ENCODE results near the gene ARG2.
"Not testable (repeated sequence)": the region's sequence is repeated elsewhere in the genome, so short reads cannot be mapped to it uniquely, and the experiment has no call there.

ARG2 gene

DNA sequence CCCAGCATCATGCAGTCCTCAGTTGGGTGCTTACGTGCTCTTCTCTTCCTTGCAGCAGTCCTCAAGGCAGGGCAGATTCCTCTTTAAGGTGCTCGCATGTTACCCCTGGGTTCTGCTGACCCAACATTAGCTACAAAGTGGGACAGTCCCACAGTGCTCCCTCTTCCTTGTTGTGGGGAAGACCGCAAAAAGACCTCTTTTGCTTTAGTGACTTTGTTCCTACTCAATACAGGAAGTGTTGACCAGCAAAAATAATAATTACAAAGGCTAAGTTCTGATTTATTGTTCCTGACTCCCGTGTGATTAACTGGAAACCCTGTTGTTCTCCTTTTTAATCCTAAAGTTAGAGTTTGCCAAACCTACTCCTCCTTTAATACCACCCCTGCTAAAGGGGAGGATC lies 33.4 kb upstream of the ARG2 start:
- no peak for DNase-seq

DNA sequence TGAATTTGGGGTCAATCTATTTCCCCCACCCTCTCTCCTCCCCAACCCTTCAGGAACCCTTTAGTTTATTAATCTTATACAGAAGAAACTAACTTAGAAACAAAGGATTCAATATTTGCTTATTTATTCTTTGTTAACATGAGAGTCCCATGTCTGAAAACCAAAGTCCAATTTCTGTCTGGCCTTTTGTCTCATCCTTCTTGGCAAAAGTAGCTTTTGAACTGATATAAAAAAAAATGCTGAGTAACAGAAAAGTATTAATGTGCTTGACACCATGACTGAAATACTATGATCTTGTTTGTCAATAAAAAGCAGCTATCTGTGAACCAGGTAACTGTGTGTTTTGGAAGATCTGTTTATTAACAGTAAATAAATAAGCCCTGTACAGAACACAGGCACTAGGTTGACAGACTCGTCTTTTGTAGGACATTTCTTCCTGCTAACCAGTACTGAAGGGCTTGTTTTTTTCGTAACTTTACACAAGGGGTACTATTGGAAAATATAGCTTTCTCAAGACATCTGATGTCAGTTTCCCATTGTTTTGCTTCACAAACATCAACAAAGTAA lies 30.4 kb upstream of the ARG2 start:
- no peak for DNase-seq

DNA sequence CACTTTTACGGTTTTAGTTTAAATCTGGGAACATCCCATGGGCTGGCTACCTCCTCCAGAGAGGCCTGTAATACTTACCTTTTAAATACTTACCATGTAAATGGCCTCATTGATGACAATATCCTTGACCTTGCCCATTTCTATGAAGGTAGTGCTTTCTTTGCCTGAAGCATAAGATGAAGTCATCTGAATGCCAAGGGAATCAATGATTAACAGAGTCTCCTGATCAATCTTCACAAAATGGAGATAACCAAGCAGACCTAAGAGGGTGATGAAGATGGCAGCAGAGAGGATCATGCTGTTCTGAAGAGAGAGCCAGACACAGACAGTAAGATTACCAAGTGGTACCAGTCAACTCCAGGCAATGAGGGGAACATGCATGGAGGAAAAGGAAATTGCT lies 26.1 kb upstream of the ARG2 start:
- not testable (repeated sequence) for DNase-seq

DNA sequence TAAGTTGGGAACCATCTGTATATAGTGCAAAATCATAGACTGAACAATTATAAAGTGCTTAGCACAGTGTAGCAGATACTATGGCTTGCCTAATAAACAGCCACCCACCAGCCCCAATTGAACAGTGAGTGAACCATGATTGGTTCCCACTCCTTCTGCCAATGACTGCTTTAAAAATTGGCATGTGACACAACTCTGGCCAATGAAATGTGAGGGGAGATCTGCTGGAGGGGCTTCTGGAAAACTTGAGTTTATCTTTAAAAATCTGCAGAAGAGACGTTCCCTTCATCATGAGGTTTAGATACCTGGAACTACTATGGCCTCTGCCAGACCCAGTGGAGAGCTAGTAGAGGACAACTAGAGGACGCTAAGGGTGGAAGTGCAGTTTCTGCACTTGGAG lies 24.3 kb upstream of the ARG2 start:
- DNase-seq: no peak

DNA sequence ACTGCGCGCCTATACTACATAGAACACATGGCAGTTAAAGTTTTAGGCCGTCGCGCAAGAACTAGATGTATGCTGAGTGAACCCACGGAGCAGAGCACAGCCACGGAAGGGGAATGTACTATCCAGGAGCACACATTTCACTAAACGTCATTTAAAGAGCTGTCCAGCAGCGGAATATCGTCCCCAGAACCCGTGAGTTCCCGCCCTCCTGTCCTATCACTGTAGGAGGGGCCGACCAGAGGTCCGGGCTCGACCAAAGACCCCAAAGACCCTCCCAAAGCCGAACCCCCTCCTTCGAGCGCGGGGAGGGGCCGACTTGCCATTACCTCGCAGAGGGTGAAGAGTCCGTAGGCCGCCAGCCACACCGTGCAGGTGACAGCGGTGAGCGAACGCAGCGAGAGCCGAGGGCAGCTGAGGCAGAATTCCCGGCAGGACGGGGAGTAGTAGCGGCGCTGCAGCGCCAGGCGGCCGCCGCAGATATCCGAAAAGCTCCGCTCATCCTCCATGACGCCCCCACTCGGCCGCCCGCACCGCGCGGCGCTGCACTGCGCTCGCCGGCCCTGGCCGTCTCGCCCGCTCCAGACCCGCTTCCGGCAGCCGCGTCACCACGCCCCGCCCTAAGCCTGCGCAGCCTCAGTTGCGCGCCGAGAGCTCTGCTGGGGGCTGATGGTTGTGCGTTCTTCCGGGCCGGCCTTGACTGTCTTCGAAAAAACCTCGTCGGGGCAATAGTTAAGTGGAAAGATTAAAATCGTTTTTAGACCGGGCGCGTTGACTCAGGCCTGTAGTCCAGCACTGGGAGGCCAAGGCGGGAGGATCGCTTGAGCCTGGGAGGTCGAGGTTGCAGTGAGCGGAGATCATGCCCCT lies 19.8 kb upstream of the ARG2 start, which contains the start of gene PIGH:
PIGH (minus strand) TSS at position 571 of the 864 bp plus-strand sequence; CDS start at position 506, 65 bp downstream.
- peak; percentile 96 for DNase-seq

DNA sequence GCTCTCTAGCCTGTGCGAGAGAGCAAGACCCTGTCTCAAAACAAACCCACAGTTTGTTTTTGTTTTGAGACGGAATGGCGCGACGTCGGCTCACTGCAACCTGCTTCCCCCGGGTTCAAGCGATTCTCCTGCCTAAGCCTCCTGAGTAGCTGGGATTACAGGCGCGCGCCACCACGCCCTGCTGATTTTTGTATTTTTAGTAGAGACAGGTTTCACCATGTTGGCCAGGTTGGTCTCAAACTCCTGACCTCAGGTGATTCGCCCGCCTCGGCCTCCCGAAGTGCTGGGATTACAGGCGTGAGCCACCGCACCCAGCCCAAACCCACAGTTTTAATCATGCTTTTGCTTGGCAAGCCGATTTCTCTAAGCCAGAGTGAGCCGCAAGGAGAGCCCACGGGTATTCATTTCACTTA lies 19.2 kb upstream of the ARG2 start:
- DNase-seq: not testable (repeated sequence)

DNA sequence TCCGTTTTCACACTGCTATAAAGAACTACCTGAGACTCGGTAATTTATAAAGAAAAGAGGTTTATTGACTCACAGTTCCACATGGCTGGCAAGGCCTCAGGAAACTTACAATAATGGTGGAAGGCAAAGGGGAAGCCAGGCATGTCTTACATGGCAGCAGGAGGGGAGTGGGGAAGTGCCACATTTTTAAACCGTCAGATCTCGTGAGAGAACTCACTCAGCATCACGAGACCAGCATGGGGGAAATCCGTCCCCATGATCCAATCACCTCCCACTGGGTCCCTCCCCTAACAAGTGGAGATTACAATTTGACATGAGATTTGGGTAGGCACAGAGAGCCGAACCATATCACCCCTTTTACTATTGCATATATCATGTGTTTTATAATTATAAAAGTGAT lies 17.6 kb upstream of the ARG2 start:
- DNase-seq: no peak

DNA sequence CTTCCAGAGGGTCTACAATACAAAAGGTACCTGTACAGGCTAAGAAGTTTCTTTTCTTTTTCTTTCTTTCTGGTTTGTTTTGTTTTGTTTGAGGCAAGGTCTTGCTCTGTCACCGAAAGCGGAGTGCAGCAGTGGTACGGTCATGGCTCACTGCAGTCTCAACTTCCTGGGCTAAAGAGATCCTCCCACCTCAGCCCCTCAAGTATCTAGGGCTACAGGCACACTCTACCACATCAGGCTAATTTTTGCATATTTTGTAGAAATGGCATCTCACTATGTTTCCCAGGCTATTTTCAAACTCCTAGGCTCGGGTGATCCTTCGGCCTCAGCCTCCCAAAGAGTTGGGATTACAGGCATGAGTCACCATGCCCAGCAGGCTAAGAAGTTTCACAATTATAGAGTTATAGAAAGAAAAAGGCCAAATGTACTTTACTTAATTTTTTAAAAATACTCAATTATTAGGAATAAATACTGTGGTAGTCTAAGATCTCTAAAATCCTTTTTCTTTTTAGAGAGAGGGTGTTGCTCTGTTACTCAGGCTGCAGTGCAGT lies 16.6 kb upstream of the ARG2 start:
- DNase-seq: no peak

DNA sequence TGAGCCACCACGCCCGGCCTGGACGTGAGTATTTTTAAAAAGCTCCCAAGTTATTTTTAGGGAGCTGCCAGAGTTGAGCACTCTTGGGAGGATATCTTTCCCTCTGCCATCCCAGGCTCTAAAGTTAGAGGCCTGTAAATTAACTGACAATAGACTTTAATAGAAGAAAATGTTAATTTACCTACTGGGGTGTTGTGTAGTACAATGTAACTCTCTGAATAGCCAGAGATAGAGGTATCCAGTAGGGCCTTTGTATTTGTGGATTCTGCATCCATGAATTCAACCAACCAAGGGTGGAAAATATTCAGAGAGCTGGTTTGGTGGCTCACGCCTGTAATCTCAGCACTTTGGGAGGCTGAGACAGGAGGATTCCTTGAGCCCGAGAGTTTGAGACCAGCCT lies 12.1 kb upstream of the ARG2 start:
- DNase-seq: no peak

DNA sequence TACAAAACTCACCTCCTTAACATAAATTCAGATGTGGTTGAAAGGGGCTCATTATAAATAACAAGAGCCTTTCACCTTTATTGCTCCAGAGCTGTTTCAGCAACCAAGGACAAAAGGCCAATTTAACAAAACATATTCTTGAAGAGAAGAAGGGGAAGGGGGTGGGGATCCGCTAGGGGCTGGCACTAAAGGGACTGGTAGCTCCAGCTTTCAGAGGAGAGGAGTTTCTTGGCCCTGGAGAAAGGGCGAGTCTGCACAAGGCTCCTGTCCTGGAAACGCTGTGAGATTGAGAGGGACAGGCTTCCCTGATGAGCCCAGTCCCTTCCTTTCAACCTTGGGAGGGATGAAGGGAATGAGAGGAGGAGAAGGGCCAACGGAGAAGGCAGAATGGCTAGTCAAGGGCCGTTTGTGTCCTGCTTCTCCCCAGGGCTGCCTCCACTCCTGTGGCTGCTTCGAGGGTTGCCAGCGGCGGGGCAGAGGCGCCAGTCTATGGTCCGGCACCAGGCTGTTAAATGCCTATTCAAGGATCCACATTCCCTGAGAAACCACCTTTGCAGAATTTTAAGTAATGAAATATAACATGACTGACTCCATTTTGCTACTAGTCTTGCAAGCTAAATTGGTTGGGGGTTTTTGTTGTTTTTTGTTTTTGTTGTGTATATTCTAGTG lies 9.9 kb upstream of the ARG2 start:
- no peak for DNase-seq

DNA sequence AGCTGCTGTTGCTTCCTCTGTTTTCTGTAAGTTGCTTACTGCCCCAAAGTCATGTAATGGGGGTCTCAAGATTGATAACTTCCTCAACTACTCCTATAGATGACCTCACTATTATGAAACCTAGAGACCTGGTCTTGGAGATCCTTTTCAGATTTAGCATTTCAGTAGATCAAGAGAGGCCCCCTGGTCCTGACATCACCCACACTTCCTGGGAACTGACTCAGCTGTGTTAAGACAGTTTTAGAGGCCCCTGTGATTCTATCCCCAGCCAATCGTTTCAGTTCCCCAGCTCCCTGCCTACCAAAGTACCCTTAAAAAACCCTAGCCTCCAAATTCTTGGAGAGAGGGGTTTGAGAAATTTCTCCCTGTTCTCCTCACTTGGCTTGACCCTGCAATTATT lies 9.2 kb upstream of the ARG2 start:
- DNase-seq: peak; percentile 47

DNA sequence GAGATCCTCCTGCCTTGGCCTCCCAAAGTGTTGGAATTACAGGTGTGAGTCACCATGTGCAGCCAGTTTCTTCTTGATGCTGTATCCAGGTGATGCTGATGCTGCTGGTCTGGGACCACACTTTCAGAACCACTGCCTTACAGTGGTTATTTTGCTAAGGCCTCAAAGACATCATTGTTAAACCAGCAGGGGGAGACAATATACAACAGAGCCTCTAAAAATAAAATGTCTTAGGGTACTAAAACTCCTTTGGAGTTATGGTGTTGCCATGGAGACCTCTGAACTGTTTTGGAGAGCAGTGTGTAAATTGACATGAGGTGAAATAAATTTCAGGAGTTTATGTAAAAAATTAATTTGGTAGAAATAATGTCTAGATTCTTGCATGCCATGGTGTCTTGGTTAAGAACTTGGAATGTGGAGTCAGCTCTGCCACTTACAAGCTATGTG lies 1.1 kb upstream of the ARG2 start:
- peak; percentile 19 for DNase-seq

DNA sequence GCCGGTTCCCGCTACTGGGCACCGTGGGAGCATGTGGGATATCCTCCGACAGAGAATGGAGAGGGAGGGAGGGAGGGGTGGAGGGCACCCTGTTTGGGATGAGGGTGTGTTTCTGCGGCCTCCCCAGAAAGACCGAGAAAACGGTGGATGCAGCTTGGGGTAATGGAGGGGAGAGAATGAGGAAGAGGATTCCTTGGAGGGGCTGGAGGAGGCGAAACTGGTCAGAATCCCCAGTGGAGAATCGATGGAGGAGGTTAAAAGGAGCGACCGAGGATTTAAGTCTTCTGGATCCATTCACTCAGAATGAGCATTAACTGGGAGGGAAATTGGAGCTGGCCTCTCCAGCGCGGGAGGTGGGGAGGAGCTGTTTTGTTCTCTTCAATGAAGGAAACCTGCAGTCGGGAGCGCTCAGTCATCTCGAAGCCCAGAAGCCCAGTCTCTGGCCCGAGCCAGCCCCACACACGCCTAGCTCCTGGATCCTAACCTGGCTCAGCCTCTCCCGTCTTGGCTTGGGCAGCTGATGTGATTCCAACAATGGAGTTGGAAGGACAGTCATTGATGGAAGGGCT lies 581 bp downstream of the ARG2 start:
- DNase-seq: no peak

DNA sequence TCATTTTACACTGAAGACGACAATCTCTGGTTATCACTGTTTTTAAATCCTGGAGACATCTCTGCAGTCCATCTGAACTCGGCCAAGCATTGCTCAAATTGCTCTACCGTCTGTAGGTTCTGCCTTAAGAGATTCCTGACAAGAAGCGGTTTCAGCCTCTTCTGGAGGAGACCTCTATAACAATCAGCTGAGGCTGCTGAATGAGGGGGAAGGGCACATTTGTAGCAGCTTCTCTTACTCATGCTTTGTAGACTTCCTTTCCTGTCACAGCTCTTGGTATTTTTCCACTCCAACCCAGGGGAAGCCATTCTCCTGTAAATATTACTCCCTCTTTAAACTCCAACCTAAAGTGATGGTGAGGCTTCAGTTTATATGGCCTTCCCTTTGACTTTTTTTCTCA lies 3.0 kb downstream of the ARG2 start:
- DNase-seq: peak; percentile 26

DNA sequence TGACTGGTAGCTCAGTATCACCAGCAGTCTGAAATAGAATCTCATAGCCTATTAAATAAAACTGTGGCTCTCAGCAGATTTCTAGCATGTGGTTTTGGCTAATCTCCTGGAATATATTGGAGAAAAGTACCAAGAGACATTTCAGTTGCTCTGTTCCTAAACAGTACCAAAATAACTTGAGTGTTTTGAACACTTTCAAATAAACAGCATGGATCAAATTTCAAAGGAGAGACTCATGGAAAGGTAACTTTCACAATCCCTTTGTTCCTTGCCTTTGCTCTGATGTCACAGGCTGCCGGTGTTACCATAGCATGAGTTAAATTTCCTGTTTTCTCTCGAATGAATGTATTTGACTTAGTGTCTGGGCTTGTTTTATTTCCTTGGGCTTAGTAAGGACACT lies 3.4 kb downstream of the ARG2 start:
- DNase-seq: no peak

DNA sequence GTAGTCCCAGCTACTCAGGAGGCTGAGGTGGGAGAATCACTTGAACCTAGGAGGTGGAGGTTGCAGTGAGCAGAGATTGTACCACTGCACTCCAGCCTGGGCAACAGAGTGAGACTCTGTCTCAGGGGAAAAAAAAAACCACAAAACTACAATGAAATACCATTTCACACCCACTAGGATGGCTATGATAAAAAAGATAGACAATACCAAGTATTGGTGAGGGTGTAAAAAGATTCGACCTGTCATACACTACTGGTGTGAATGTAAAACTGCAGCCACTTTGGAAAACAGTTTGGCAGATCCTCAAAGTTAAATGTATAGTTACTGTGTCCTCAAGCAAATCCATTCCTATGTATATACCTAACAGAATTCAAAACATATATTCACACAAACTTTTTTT lies 6.4 kb downstream of the ARG2 start:
- not testable (repeated sequence) for DNase-seq

DNA sequence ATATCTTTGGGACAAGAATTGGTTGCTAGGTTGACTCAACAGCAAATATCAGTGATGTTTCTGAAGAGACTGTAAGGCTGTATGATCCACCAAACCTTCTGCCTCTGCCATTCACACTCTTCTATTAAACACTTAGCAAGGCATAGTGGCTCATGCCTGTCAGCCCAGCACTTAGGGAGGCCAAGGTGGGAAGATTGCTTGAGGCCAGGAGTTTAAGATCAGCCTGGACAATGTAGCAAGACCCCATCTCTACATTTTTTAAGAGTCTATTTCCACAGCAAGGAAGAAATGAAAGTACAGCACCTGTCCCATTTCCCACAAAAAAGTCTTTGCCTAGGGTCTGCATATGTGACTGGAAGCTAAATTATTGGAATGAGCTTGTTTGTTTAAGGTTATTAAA lies 7.8 kb downstream of the ARG2 start:
- no peak for DNase-seq

DNA sequence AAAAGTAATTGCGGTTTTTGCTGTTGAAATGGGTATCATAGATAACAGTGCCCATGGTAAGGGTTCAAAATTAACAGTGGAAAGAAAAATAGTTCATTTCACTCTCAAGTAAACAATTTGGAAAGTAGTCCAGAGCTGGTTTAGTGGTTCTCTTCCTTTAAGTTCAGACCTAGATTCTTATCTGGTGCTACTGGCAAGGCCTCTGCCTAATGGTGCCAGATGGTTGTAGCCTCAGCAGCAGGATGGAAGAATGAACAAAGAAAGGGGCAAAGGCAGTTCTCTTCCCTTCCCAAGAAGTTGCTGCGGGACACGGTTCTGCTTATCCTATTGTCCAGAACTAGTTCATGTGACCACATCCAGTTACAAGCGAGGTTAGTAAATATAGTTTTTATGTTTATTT lies 10.5 kb downstream of the ARG2 start:
- no peak for DNase-seq

DNA sequence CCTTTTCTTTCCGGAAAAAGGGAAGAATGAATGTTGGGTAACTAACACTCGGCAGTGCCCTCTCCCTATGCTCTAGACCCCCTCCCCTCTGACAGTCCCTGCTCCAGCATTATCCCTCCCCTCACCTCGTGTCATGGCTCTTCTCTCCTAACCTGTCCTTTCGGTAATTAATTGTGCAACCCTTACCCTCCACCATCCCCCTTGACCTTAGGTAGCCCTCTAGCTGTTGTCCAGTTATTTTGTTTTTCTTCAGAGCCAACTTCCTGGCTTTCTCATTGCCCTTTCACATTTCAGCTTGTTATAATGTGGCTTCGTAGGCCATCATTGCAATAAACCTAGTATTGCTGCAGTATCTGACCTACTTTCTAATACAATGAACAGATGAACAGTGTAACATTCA lies 11.2 kb downstream of the ARG2 start:
- no peak for DNase-seq

DNA sequence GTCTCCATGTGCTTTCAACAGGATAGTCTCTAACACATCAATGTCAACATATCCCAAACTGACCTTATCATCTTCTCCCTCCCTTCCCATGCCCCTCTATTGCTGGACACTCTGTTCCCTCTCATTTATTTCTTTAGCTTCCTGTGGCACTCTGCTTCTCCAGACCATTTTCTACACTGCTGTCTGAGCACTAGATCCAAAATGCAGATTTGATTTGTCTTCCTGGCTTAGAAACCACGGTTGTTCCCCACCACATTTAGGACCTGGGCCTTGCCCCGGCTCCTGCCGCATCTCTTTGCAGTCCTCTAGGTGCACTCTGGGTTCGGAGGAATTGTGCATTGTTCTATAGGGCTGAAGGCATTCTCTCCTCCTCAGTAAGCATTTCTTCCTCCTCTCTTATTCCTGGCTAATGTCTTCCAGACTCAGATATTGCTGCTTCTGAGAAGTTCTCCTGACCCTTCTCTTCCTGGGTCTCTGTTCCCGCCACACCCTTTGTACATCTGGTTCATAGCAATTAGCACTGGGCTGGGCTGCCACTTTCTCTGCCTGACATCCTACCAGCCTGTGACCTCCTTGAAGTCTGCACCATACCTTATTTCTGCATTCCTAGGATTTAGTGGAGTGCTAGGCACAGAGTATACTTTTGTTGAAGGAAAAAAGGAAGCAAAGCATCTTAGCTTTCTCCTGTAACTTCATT lies 13.9 kb downstream of the ARG2 start:
- DNase-seq: no peak

DNA sequence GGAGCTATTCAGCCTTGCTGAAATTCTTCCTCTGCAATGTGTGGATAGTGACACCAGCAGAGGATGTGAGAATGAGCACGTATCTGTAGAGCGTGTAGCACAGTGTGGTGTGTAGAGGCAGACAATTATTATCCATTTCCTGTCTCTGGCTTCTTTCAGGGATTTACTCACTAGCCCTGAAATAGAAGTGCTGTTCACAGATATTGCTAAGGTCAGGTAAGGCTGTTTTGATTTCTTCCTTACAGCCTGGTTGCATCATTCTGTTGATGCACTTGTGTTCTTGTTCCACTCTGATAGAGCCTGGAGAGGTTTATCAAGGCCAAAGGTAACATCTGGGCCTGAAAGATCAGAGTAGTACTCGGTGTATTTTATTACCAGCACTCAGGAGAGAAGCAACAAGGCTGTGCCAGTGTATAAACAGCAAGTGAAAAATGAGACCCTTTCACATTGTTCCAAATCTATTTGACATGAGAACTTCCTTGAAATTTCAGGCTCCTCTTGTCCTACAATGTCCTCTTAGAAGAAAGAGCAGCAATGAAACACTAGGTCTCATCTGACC lies 16.7 kb downstream of the ARG2 start:
- DNase-seq: no peak

DNA sequence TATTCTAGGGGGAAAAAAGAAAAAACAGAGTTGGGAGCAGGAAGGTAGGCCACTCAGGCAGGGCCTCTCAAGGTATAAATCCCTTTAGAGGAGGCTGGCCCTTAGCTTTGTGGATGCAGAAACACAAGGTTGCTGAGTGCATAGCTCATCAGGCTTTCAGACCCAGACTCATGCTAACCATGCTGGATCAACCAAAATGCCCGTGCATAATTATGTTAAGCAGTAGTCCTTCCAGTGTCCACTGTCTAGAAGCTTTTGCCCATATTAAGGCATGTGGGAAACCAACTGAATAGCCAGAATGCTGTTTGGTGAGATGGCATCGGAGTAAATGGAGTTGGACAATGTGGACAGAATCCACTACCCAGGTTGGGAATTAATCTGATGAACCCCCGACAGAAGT lies 18.9 kb downstream of the ARG2 start:
- no peak for DNase-seq
